Tibial artery (tissue), 4 donors: ENCODE data around the gene SHF.

Source experiments
- DNase-seq, 2 donors: peaks; one replicate each; pipeline ENCODE4 v3.0.0-alpha.2; 2019
- H3K27ac ChIP-seq, 2 donors: fragments of 200-600 bp; sonication (generic) in 1 of 2; 1 replicate in 1 of 2; 2 replicates in 1 of 2; pipeline ENCODE4 v1.5.1; 2018 to 2019; ENCODE audit warnings: mild to moderate bottlenecking in 1 of 2
- H3K27me3 ChIP-seq, 2 donors: fragments of 200-600 bp; sonication (generic) in 1 of 2; one replicate each; pipeline versions ENCODE4 v1.5.1 to v1.6.0; 2016 to 2019
- H3K36me3 ChIP-seq, 3 donors: fragments of 200-600 bp; sonication (generic) in 2 of 3; one replicate each; pipeline ENCODE4 v1.5.1; 2016 to 2019; ENCODE audit warnings: mild to moderate bottlenecking in 2 of 3
- H3K4me1 ChIP-seq, 4 donors: fragments of 200-600 bp; sonication (generic) in 2 of 4; 1 replicate in 3 of 4; 2 replicates in 1 of 4; pipeline ENCODE4 v1.5.1; 2016 to 2019
- H3K4me3 ChIP-seq, 2 donors: fragments of 200-600 bp; sonication (generic) in 1 of 2; 1 replicate in 1 of 2; 2 replicates in 1 of 2; pipeline ENCODE4 v1.5.1; 2018 to 2019; ENCODE audit warnings: mild to moderate bottlenecking in 2 of 2
- H3K9me3 ChIP-seq, 3 donors: fragments of 200-600 bp; sonication (generic) in 1 of 3; one replicate each; pipeline ENCODE4 v1.5.1; 2016 to 2019
- CTCF ChIP-seq, 2 experiments: fragments of 200-600 bp in 1 of 2; fragments of 450-650 bp in 1 of 2; IDR thresholded peaks; one replicate each; pipeline ENCODE4 v1.5.1; 2017 to 2019; ENCODE audit warnings: antibody characterized with exemption in 2 of 2, mild to moderate bottlenecking in 1 of 2, moderate library complexity in 1 of 2
- intact Hi-C: fragments of 100-400 bp; cut with DNase I; formaldehyde crosslinking; loops from one replicate; pipeline ENCODE4 v1.15.0; 2023; ENCODE audit warnings: low total_unique reads

SHF gene

GRCh38 chr15:45134682-45135604, 52.8 kb downstream of the SHF start:
- peaks cover 0 to 76% of the 10 kb centered on the region in 2 donors for H3K27me3 ChIP-seq
- H3K4me1 ChIP-seq, result peaks cover 0 to 9% (median 5%) of the 10 kb centered on the region in 4 donors
- no peak overlapping the region for H3K27ac ChIP-seq
- no peaks in the 10 kb centered on the region for H3K36me3 ChIP-seq
- no peaks in the 10 kb centered on the region for H3K9me3 ChIP-seq
- no peak for TF ChIP-seq CTCF (IDR thresholded peaks at IDR 0.05)
- H3K4me3 ChIP-seq, result no peak overlapping the region
- DNase-seq, result no peak
- intact Hi-C loops, result no loop called here

DNA sequence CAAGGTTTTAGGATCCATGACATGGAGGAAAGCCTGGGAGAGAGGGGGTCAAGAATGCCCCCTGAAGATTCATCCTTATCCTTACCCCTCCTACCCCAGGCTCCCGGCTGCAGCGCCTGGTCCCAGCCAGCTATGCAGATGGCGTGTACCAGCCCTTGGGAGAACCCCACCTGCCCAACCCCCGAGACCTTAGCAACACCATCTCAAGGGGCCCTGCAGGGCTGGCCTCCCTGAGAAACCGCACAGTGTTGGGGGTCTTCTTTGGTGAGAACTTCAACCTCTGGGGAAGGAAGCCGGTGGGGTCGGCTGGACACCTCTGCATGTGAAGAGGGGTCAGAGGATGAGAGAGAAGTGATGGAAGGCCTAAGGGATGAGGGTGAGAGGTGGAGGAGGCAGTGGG, 53.7 kb downstream of the SHF start:
- H3K27ac ChIP-seq, result no peak overlapping the region
- H3K27me3 ChIP-seq, result peaks cover under 1 to 76% of the 10 kb centered on the region in 2 donors
- H3K36me3 ChIP-seq, result no peaks in the 10 kb centered on the region
- H3K4me3 ChIP-seq, result no peak overlapping the region
- intact Hi-C loops, result no loop called here
- no peak for TF ChIP-seq CTCF (IDR thresholded peaks at IDR 0.05)
- peaks cover 0 to 18% (median 9%) of the 10 kb centered on the region in 4 donors for H3K4me1 ChIP-seq
- no peaks in the 10 kb centered on the region for H3K9me3 ChIP-seq
- DNase-seq, result no peak

- TF ChIP-seq CTCF (IDR thresholded peaks at IDR 0.05), result no peak
- Histone ChIP-seq H3K4me3 (no peak overlapping the region), H3K9me3 (no peaks in the 10 kb centered on the region), H3K27ac (no peak overlapping the region), H3K27me3 (peaks cover 3 to 75% of the 10 kb centered on the region in 2 donors), H3K36me3 (no peaks in the 10 kb centered on the region), H3K4me1 (peaks cover 0 to 24% (median 11%) of the 10 kb centered on the region in 4 donors)
- DNase-seq, result no peak
- intact Hi-C loops, result no loop called here
Observed at GRCh38 chr15:45133561-45133920, 54.2 kb downstream of the SHF start.

- no peak for TF ChIP-seq CTCF (IDR thresholded peaks at IDR 0.05)
- H3K4me1 ChIP-seq, result peaks cover 0 to 24% (median 11%) of the 10 kb centered on the region in 4 donors
- DNase-seq, result no peak
- no peaks in the 10 kb centered on the region for H3K9me3 ChIP-seq
- H3K27ac ChIP-seq, result no peak overlapping the region
- H3K36me3 ChIP-seq, result no peaks in the 10 kb centered on the region
- intact Hi-C loops, result no loop called here
- no peak overlapping the region for H3K4me3 ChIP-seq
- H3K27me3 ChIP-seq, result peaks cover 3 to 75% of the 10 kb centered on the region in 2 donors
Observed at GRCh38 chr15:45132844-45133560, 54.8 kb downstream of the SHF start.

GRCh38 chr15:45131510-45131909, 56.3 kb downstream of the SHF start:
- no peaks in the 10 kb centered on the region for H3K36me3 ChIP-seq
- no peaks in the 10 kb centered on the region for H3K9me3 ChIP-seq
- H3K27me3 ChIP-seq, result peaks cover 3 to 71% of the 10 kb centered on the region in 2 donors
- H3K4me3 ChIP-seq, result no peak overlapping the region
- intact Hi-C loops, result no loop called here
- H3K4me1 ChIP-seq, result peaks cover 0 to 24% (median 11%) of the 10 kb centered on the region in 4 donors
- no peak overlapping the region for H3K27ac ChIP-seq
- TF ChIP-seq CTCF (IDR thresholded peaks at IDR 0.05), result no peak
- DNase-seq, result no peak
